ENCODE measurements around the gene LAMA4.

LAMA4 gene

GRCh38 chr6:112216662-112217551 lies 37.5 kb downstream of the LAMA4 start:
- Histone ChIP-seq H3K36me3 (ENCODE audit: control insufficient read depth, insufficient read depth, low read length) (no peaks in the 10 kb centered on the region), H3K9ac (ENCODE audit: low read depth, low read length) (no peak overlapping the region)

DNA sequence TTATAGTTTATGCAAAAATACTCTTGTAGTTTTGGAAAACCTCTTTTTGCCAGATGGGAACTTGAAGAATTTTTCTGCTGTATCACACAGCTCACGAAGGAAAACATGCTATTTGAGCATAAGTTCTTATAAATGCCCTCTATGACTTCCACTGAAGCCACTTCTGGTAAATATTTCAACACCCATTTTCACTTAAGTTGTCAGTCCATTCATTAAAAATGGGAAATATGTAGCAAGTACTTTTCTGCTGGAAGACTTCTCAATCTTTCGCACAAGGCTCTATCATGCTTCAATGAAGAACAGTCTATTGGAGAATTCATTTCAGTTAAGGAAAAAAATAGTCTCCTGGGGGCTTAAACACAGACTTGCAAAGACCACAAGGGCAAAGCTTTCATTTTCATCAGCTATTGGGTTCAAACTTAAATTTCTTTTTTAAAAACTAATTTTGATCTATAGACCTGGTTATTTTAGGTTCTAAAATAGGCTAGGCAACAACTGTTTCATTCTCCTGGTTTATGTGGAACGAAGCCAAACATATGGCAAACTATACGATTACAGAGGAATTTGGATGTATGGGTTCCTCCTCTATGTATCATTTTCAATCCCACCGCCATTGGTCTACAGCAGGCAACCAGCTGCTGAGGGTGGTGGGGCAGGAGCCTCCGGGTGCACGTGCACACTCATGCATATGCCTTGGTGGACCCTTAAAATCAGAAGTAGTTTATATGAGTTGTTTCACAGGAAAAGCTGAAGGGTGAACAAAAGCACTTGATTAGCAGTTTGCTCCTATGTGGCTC lies 38.7 kb downstream of the LAMA4 start:
- Histone ChIP-seq H3K9me3 (ENCODE audit: control insufficient read depth, insufficient read depth, low read length) (no peaks in the 10 kb centered on the region), H3K27me3 (ENCODE audit: control insufficient read depth, insufficient read depth, low read length) (no peaks in the 10 kb centered on the region), H3K4me3 (ENCODE audit: low read depth, low read length) (no peak overlapping the region), H3K4me1 (ENCODE audit: control insufficient read depth, insufficient read depth, low read length) (peaks cover 4% of the 10 kb centered on the region), H3K9ac (ENCODE audit: low read depth, low read length) (no peak overlapping the region), H3K36me3 (ENCODE audit: control insufficient read depth, insufficient read depth, low read length) (no peaks in the 10 kb centered on the region)

More at GRCh38 chr6:112216662-112217551, 37.5 kb downstream of the LAMA4 start:
- H3K27me3 ChIP-seq (ENCODE audit: control insufficient read depth, insufficient read depth, low read length) = no peaks in the 10 kb centered on the region
- H3K4me1 ChIP-seq (ENCODE audit: control insufficient read depth, insufficient read depth, low read length) = peaks cover 4% of the 10 kb centered on the region
- H3K4me3 ChIP-seq (ENCODE audit: low read depth, low read length) = no peak overlapping the region
- no peaks in the 10 kb centered on the region for H3K9me3 ChIP-seq (ENCODE audit: control insufficient read depth, insufficient read depth, low read length)

GRCh38 chr6:112214739-112215269 lies 39.6 kb downstream of the LAMA4 start:
- Histone ChIP-seq H3K9ac (ENCODE audit: low read depth, low read length) (no peak overlapping the region), H3K27me3 (ENCODE audit: control insufficient read depth, insufficient read depth, low read length) (no peaks in the 10 kb centered on the region), H3K4me3 (ENCODE audit: low read depth, low read length) (no peak overlapping the region), H3K36me3 (ENCODE audit: control insufficient read depth, insufficient read depth, low read length) (no peaks in the 10 kb centered on the region), H3K9me3 (ENCODE audit: control insufficient read depth, insufficient read depth, low read length) (no peaks in the 10 kb centered on the region), H3K4me1 (ENCODE audit: control insufficient read depth, insufficient read depth, low read length) (peaks cover 4% of the 10 kb centered on the region)

DNA sequence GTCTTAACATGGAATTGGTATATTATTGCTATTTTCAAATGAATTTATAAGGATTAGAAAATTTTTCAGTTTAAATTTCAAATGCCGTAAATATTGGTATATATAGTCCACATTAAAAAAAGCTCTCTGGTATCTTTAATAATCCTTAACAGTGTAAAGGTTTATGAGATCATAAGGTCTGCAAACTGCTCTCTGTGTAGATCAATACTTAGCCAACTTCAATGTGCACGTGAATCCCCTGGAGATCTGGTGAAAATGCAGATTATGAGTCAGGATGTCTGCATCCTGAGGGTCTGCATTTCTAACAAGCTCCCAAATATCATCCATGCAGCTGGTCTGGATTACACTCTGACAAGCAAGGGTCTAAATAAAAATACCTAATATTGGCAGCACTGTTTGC lies 43.5 kb downstream of the LAMA4 start:
- no peaks in the 10 kb centered on the region for H3K36me3 ChIP-seq (ENCODE audit: control insufficient read depth, insufficient read depth, low read length)
- H3K9ac ChIP-seq (ENCODE audit: low read depth, low read length) = no peak overlapping the region
- no peaks in the 10 kb centered on the region for H3K27me3 ChIP-seq (ENCODE audit: control insufficient read depth, insufficient read depth, low read length)
- peaks cover 6% of the 10 kb centered on the region for H3K4me1 ChIP-seq (ENCODE audit: control insufficient read depth, insufficient read depth, low read length)
- no peak overlapping the region for H3K4me3 ChIP-seq (ENCODE audit: low read depth, low read length)
- H3K9me3 ChIP-seq (ENCODE audit: control insufficient read depth, insufficient read depth, low read length) = no peaks in the 10 kb centered on the region

DNA sequence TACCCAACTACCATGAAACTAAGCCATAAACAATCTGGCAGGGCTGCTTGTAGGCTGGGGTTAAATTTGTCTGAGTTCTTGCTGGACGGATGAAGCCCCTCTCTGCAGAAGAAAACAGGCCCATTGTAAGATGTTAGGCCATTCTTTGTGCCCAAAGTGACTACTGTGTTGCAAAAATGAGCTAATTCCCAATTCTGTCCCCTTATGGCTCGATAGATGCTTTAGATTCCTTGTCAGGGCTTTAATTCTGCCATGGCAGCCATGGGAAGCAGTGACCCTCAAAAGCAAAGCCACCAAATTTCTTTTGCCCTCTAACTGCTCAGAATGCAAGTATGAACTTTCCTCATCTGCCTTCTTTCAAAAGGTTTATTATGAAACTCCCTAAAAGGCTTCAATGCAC lies 45.2 kb downstream of the LAMA4 start:
- H3K36me3 ChIP-seq (ENCODE audit: control insufficient read depth, insufficient read depth, low read length) = no peaks in the 10 kb centered on the region
- H3K4me1 ChIP-seq (ENCODE audit: control insufficient read depth, insufficient read depth, low read length) = peaks cover 9% of the 10 kb centered on the region
- no peak overlapping the region for H3K9ac ChIP-seq (ENCODE audit: low read depth, low read length)
- no peaks in the 10 kb centered on the region for H3K27me3 ChIP-seq (ENCODE audit: control insufficient read depth, insufficient read depth, low read length)
- H3K4me3 ChIP-seq (ENCODE audit: low read depth, low read length) = no peak overlapping the region
- no peaks in the 10 kb centered on the region for H3K9me3 ChIP-seq (ENCODE audit: control insufficient read depth, insufficient read depth, low read length)

DNA sequence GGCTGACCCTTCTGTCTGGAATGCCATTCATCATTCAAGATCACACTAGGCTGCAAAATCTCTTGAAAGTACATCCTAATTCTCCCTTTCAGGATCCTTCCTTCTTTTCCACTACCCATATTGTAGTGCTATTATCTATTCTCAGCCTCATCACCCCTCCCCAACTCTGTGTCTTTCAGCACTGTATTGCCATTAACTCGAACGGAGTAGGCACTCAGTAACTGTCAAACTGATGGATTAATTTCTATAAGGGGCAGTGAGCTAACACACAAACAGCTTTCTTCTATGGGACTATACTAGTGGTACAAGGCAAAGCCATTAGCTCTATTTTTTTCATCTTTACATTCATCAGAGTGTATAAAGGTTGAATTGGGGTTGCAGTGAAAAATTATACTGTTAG lies 46.6 kb downstream of the LAMA4 start:
- H3K27me3 ChIP-seq (ENCODE audit: control insufficient read depth, insufficient read depth, low read length) = no peaks in the 10 kb centered on the region
- H3K4me1 ChIP-seq (ENCODE audit: control insufficient read depth, insufficient read depth, low read length) = peaks cover 9% of the 10 kb centered on the region
- H3K9me3 ChIP-seq (ENCODE audit: control insufficient read depth, insufficient read depth, low read length) = no peaks in the 10 kb centered on the region
- no peak overlapping the region for H3K4me3 ChIP-seq (ENCODE audit: low read depth, low read length)
- no peaks in the 10 kb centered on the region for H3K36me3 ChIP-seq (ENCODE audit: control insufficient read depth, insufficient read depth, low read length)
- no peak overlapping the region for H3K9ac ChIP-seq (ENCODE audit: low read depth, low read length)

DNA sequence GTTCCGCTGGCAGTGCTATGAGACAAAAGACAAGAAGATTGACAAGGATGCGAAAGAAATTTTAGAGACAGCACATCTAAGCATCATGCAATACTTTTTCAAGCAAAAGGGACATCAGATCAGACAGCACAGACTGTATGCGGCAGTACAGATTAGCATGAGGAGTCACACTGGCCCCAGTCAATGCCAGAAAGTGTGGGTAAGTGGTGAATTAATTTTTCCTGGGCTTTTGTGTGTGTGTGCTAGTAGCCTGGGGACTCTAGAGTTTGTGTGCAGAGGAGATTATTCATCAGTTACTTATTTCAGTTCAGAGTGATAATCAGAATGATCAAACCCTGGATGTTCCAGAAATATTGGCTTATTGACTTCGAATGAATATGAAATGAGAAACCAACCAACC lies 47.2 kb downstream of the LAMA4 start:
- H3K9ac ChIP-seq (ENCODE audit: low read depth, low read length) = no peak overlapping the region
- no peaks in the 10 kb centered on the region for H3K36me3 ChIP-seq (ENCODE audit: control insufficient read depth, insufficient read depth, low read length)
- no peaks in the 10 kb centered on the region for H3K9me3 ChIP-seq (ENCODE audit: control insufficient read depth, insufficient read depth, low read length)
- peaks cover 9% of the 10 kb centered on the region for H3K4me1 ChIP-seq (ENCODE audit: control insufficient read depth, insufficient read depth, low read length)
- H3K4me3 ChIP-seq (ENCODE audit: low read depth, low read length) = no peak overlapping the region
- H3K27me3 ChIP-seq (ENCODE audit: control insufficient read depth, insufficient read depth, low read length) = no peaks in the 10 kb centered on the region

DNA sequence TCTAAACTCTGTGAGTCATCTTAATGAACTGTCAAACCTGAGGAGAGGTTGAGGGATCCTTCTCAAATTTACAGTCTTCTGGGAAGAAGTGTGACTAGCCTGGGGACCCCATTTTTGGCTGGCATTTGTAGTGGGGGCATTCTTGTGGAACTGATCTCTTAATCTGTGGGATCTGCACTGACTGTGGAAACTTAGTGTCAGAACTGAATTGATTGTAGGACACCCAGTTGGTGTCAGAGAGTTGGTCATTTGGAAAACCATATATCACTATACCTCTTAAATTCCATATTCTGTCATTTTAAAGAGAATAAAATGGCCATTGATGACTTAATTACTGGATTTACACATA lies 48.3 kb downstream of the LAMA4 start:
- H3K9ac ChIP-seq (ENCODE audit: low read depth, low read length) = no peak overlapping the region
- H3K27me3 ChIP-seq (ENCODE audit: control insufficient read depth, insufficient read depth, low read length) = no peaks in the 10 kb centered on the region
- no peak overlapping the region for H3K4me3 ChIP-seq (ENCODE audit: low read depth, low read length)
- H3K9me3 ChIP-seq (ENCODE audit: control insufficient read depth, insufficient read depth, low read length) = no peaks in the 10 kb centered on the region
- no peaks in the 10 kb centered on the region for H3K36me3 ChIP-seq (ENCODE audit: control insufficient read depth, insufficient read depth, low read length)
- H3K4me1 ChIP-seq (ENCODE audit: control insufficient read depth, insufficient read depth, low read length) = peaks cover 9% of the 10 kb centered on the region

DNA sequence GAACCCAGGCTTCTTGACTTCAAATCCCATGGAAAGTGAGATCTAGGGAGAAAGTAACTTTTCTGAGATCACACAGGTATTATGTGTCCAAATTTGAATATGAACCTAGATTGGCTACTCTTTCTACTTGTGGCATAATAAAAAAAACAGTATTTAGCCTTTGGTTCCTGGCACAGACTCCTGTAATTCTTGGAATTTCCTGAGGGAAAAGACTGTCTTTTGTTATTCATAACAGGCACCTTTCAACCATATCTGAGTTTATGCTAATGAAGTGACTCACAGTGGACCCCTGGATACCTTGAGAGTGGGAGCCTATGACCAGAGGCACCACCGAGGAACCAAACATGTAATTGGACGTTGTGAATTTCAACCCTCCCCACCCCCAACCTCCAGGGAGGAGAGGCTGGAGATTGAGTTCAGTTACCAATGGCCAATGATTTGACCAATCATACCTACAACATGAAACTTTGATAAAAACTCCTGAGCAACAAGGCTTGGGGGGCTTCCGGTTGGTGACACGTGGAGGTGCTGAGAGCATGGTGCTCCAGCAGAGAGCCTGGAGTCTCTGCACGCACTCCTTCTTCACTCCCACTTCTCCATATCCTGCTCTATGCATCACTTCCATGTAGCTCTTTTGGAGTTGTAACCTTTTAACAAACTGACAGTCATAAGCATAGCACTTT lies 48.8 kb downstream of the LAMA4 start:
- Histone ChIP-seq H3K9me3 (ENCODE audit: control insufficient read depth, insufficient read depth, low read length) (no peaks in the 10 kb centered on the region), H3K9ac (ENCODE audit: low read depth, low read length) (no peak overlapping the region), H3K27me3 (ENCODE audit: control insufficient read depth, insufficient read depth, low read length) (no peaks in the 10 kb centered on the region), H3K4me1 (ENCODE audit: control insufficient read depth, insufficient read depth, low read length) (peaks cover 9% of the 10 kb centered on the region), H3K36me3 (ENCODE audit: control insufficient read depth, insufficient read depth, low read length) (no peaks in the 10 kb centered on the region), H3K4me3 (ENCODE audit: low read depth, low read length) (no peak overlapping the region)

DNA sequence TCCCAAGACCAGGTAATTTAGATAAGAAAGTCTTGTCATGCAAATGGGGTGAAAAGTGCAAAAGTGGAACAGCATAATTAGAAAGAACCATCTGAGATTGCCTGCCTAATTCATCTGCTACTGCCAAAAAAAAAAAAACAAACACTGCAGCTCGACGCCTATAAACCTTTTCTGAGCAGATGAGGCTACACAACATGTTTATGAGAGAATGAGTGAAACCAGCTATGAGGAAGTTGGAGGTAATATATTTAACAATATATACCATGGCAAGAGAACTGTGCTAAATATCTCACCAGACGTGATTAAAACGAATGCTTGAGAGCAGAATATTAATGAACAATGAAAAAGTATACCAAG lies 50.0 kb downstream of the LAMA4 start:
- peaks cover 9% of the 10 kb centered on the region for H3K4me1 ChIP-seq (ENCODE audit: control insufficient read depth, insufficient read depth, low read length)
- H3K9ac ChIP-seq (ENCODE audit: low read depth, low read length) = no peak overlapping the region
- H3K36me3 ChIP-seq (ENCODE audit: control insufficient read depth, insufficient read depth, low read length) = no peaks in the 10 kb centered on the region
- H3K9me3 ChIP-seq (ENCODE audit: control insufficient read depth, insufficient read depth, low read length) = no peaks in the 10 kb centered on the region
- H3K4me3 ChIP-seq (ENCODE audit: low read depth, low read length) = no peak overlapping the region
- H3K27me3 ChIP-seq (ENCODE audit: control insufficient read depth, insufficient read depth, low read length) = no peaks in the 10 kb centered on the region

DNA sequence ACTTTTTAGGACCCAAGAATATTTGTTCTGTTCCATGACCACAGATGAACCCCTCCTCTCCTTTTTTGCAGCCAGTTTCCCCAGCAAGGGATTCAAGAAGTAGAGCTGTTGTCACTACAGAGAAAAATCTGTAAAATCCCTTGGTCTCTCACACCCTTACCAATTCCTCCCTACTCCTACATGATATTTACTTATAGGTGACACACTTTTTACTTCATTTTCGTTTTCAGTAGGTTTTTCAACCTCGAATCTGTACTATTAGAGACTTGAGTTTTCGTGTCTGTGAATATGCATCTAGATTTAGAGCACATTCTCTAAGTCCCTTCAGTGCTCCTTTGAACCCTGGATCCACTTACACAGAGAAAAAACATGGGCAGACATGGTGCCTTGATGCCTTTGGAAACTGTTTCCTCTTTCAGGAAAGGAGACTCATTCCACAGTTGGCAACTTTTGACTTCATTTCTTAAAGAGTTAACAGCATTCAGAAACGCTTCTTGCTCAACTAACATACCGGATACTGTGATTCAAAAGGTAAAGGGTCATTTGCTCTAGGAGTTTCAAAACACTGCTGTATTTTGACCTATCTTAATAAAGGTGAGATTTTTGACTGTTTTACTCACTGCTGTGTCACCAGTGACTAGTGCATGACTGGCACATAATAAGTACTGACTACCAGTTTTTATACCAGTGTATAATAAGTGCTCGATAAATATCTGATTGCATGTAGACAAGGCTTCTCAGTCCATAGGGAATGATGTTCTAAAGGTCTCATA lies 50.6 kb downstream of the LAMA4 start:
- H3K4me1 ChIP-seq (ENCODE audit: control insufficient read depth, insufficient read depth, low read length) = peaks cover 11% of the 10 kb centered on the region
- H3K9me3 ChIP-seq (ENCODE audit: control insufficient read depth, insufficient read depth, low read length) = no peaks in the 10 kb centered on the region
- H3K4me3 ChIP-seq (ENCODE audit: low read depth, low read length) = no peak overlapping the region
- no peaks in the 10 kb centered on the region for H3K27me3 ChIP-seq (ENCODE audit: control insufficient read depth, insufficient read depth, low read length)
- H3K36me3 ChIP-seq (ENCODE audit: control insufficient read depth, insufficient read depth, low read length) = no peaks in the 10 kb centered on the region
- no peak overlapping the region for H3K9ac ChIP-seq (ENCODE audit: low read depth, low read length)
